A549 (cell line): Measurements from ENCODE around the gene MZT2B. TPM values are rescaled to one million over a fixed set of nuclear protein-coding genes. Genes with fewer than 3 reads are reported as not detected.
A peak's percentile ranks its signal among the peaks of the same experiment; 100 is the strongest.
"Not testable (repeated sequence)": the region's sequence is repeated elsewhere in the genome, so short reads cannot be mapped to it uniquely, and the experiment has no call there.

Experiments used
- ATAC-seq, 2 experiments: fragments of 200-7000 bp in 1 of 2; fragments of >200 bp in 1 of 2; cut with Nextera tagmentation in 1 of 2; cut with Tn5 transposase in 1 of 2; 3 replicates each; pipeline versions ENCODE4 v1.8.0 to v1.9.1; 2018 to 2020; ENCODE audit warnings: mild to moderate bottlenecking in 1 of 2, moderate library complexity in 1 of 2
- CTCF ChIA-PET: fragments of 300-600 bp; sonication (Branson Sonifier 250); formaldehyde crosslinking; extraction: SDS; loops from one replicate; lab custom pipeline; 2021; ENCODE audit warnings: antibody characterized with exemption, inconsistent platforms; lab: Yijun Ruan, JAX
- POLR2A ChIA-PET: fragments of 350-600 bp; formaldehyde crosslinking; extraction: SDS; loops from one replicate; lab custom pipeline; 2021; ENCODE audit warnings: antibody characterized with exemption, inconsistent platforms; lab: Yijun Ruan, JAX
- DNase-seq, 2 experiments: peaks; one replicate each; pipeline versions ENCODE4 v3.0.0 to v3.0.0-alpha.2; 2011 to 2016; ENCODE audit warnings: low read depth in 1 of 2, low spot score in 1 of 2
- FAIRE-seq: peaks from 2 replicates; lab custom pipeline; 2011; peaks lifted over from hg19 to GRCh38; lab: Jason Lieb, UNC
- H3K27ac ChIP-seq, 2 experiments: fragments of >200 bp; sonication (Bioruptor Twin); formaldehyde crosslinking; 3 replicates each; pipeline ENCODE4 v1.5.1; 2016 to 2017
- H3K4me1 ChIP-seq: fragments of >200 bp; sonication (Bioruptor Twin); formaldehyde crosslinking; 3 replicates; pipeline ENCODE4 v1.6.1; 2016
- H3K4me2 ChIP-seq: fragments of >200 bp; sonication (Bioruptor Twin); formaldehyde crosslinking; 3 replicates; pipeline ENCODE4 v1.6.1; 2016
- H3K4me3 ChIP-seq: fragments of >200 bp; sonication (Bioruptor Twin); formaldehyde crosslinking; 3 replicates; pipeline ENCODE4 v1.5.1; 2016
- H3K9me3 ChIP-seq: fragments of >200 bp; sonication (Bioruptor Twin); formaldehyde crosslinking; 3 replicates; pipeline ENCODE4 v1.6.1; 2016
- BCL3 ChIP-seq: fragments of >200 bp; sonication (Bioruptor Twin); formaldehyde crosslinking; IDR thresholded peaks from 3 replicates; pipeline ENCODE4 v1.6.1; 2016
- CHD2 ChIP-seq: fragments of 150-350 bp; IDR thresholded peaks from 2 replicates; pipeline ENCODE4 v1.6.1; 2014; ENCODE audit warnings: low read length; ENCODE audit not compliant: partially characterized antibody
- EHMT2 ChIP-seq: fragments of 200-600 bp; sonication (generic); IDR thresholded peaks from 2 replicates; pipeline ENCODE4 v1.6.1; 2016; ENCODE audit warnings: antibody characterized with exemption, low read depth, mild to moderate bottlenecking, moderate library complexity
- FOSB ChIP-seq: fragments of 250-450 bp; sonication (Bioruptor Pico); IDR thresholded peaks from 2 replicates; pipeline ENCODE4 v1.5.0; 2020; ENCODE audit warnings: mild to moderate bottlenecking, moderate library complexity
- FOXS1 ChIP-seq: fragments of 250-450 bp; sonication (Bioruptor Pico); IDR thresholded peaks from 2 replicates; pipeline ENCODE4 v1.5.0; 2020; ENCODE audit warnings: mild to moderate bottlenecking, moderate library complexity
- HES2 ChIP-seq: fragments of >200 bp; sonication (Bioruptor Twin); formaldehyde crosslinking; IDR thresholded peaks from 2 replicates; pipeline ENCODE4 v1.6.1; 2016
- HMGXB4 ChIP-seq: fragments of 250-450 bp; sonication (Bioruptor Pico); IDR thresholded peaks from 2 replicates; pipeline ENCODE4 v1.5.0; 2021; ENCODE audit warnings: mild to moderate bottlenecking, moderate library complexity, borderline replicate concordance
- KDM1A ChIP-seq: fragments of 200-600 bp; sonication (generic); IDR thresholded peaks from 2 replicates; pipeline ENCODE4 v1.6.1; 2016; ENCODE audit warnings: low read depth, mild to moderate bottlenecking
- KDM5A ChIP-seq: fragments of 200-600 bp; sonication (generic); IDR thresholded peaks from 2 replicates; pipeline ENCODE4 v1.6.1; 2016; ENCODE audit warnings: antibody characterized with exemption, mild to moderate bottlenecking
- MAFK ChIP-seq: fragments of 450-650 bp; IDR thresholded peaks from 2 replicates; pipeline ENCODE4 v1.6.1; 2014; ENCODE audit not compliant: partially characterized antibody
- MYC ChIP-seq: IDR thresholded peaks from 2 replicates; pipeline ENCODE4 v1.6.1; 2012; ENCODE audit warnings: mild to moderate bottlenecking, inconsistent platforms, low read length, improper control_type of control experiment, borderline replicate concordance
- PBX3 ChIP-seq: IDR thresholded peaks from 2 replicates; pipeline ENCODE4 v1.6.1; 2012
- PHF8 ChIP-seq: fragments of 200-600 bp; sonication (generic); IDR thresholded peaks from 2 replicates; pipeline ENCODE4 v1.6.1; 2016; ENCODE audit warnings: low read depth, mild to moderate bottlenecking, antibody characterized with exemption, moderate library complexity, borderline replicate concordance
- RFX5 ChIP-seq: fragments of 450-650 bp; IDR thresholded peaks from 2 replicates; pipeline ENCODE4 v1.7.1; 2014; ENCODE audit warnings: antibody characterized with exemption, mild to moderate bottlenecking, moderate library complexity
- RNF2 ChIP-seq: fragments of 200-600 bp; sonication (generic); IDR thresholded peaks from 2 replicates; pipeline ENCODE4 v1.6.1; 2016; ENCODE audit warnings: low read depth, mild to moderate bottlenecking, antibody characterized with exemption, moderate library complexity, borderline replicate concordance
- SMC3 ChIP-seq: fragments of >200 bp; sonication (Bioruptor Twin); formaldehyde crosslinking; IDR thresholded peaks from 3 replicates; pipeline ENCODE4 v1.6.1; 2018; ENCODE audit warnings: inconsistent platforms
- TP53 ChIP-seq: fragments of 250-450 bp; sonication (Bioruptor Pico); IDR thresholded peaks from 2 replicates; pipeline ENCODE4 v1.5.0; 2021; ENCODE audit warnings: mild to moderate bottlenecking, moderate library complexity
- WGBS: methylation state at CpG from one replicate; pipeline ENCODE4 v1.1.6; 2017; ENCODE audit errors: missing lambda C conversion rate; 5-methylcytosine and 5-hydroxymethylcytosine counted together
- polyA plus RNA-seq, 4 experiments: library from polyadenylated mRNA; depleted of rRNA in 3 of 4; stranded (reverse); fragments of >200 nt; fragmentation: RNase III in 1 of 4; extraction: RNeasy Plus Mini Kit Qiagen cat#74134 plus additional on column Dnase treatment in 1 of 4; gene quantifications; 2 replicates in 3 of 4; 3 replicates in 1 of 4; pipeline ENCODE4 v1.2.3, GENCODE V29; 2011 to 2017

Gene MZT2B
- polyA plus RNA-seq, 2 of the 4 experiments (the other 2 are of a cell fraction), result 102 to 273 TPM

GRCh38 chr2:130190237-130190636, 8.2 kb downstream of the MZT2B start (continued):
- TF ChIP-seq TP53 (CRISPR knock-in tag) (no peak), CHD2 (no peak), SMC3 (no peak), RNF2 (no peak)

GRCh38 chr2:130191319-130191718, 9.3 kb downstream of the MZT2B start:
- TF ChIP-seq MAFK, result peak; percentile 60
- ATAC-seq, H3K4me3 ChIP-seq, H3K9me3 ChIP-seq, H3K4me1 ChIP-seq, H3K4me2 ChIP-seq, POLR2A ChIA-PET, FAIRE-seq, H3K27ac ChIP-seq, DNase-seq: not testable (repeated sequence)
- CTCF ChIA-PET, result interaction anchor here (0.6 to 0.9 kb wide), 2 partner anchors 107 to 141 kb away, joined by 3 read pairs; no protein-coding TSS in a partner anchor
- WGBS, result 93% methylated on average over 6 of the region's 6 CpGs

GRCh38 chr2:130192451-130192850, 10.4 kb downstream of the MZT2B start:
- ATAC-seq, H3K27ac ChIP-seq, CTCF ChIA-PET, DNase-seq, H3K9me3 ChIP-seq, H3K4me1 ChIP-seq, FAIRE-seq, H3K4me2 ChIP-seq, POLR2A ChIA-PET, H3K4me3 ChIP-seq: not testable (repeated sequence)
- 81% methylated on average over 3 of the region's 3 CpGs for WGBS

- CTCF ChIA-PET, FAIRE-seq, ATAC-seq, DNase-seq, H3K9me3 ChIP-seq, H3K4me3 ChIP-seq, H3K4me1 ChIP-seq, POLR2A ChIA-PET, H3K27ac ChIP-seq, H3K4me2 ChIP-seq: not testable (repeated sequence)
- 94% methylated on average over 14 of the region's 22 CpGs for WGBS
These were observed 11.8 kb downstream of the MZT2B start for GRCh38 chr2:130193824-130194223.

- H3K4me1 ChIP-seq, CTCF ChIA-PET, POLR2A ChIA-PET, H3K27ac ChIP-seq, FAIRE-seq, H3K9me3 ChIP-seq, H3K4me2 ChIP-seq, DNase-seq, H3K4me3 ChIP-seq: not testable (repeated sequence)
- 77% methylated on average over 5 of the region's 9 CpGs for WGBS
- ATAC-seq, result 0 out of 6 replicates have a peak, but pooled peaks of 1 of the 2 experiments have one; percentile 10
These were observed 13.1 kb downstream of the MZT2B start for GRCh38 chr2:130195089-130195635.

GRCh38 chr2:130196052-130196451, 14.0 kb downstream of the MZT2B start:
- H3K4me3 ChIP-seq, H3K4me1 ChIP-seq, CTCF ChIA-PET, H3K4me2 ChIP-seq, POLR2A ChIA-PET, H3K9me3 ChIP-seq, DNase-seq, H3K27ac ChIP-seq, ATAC-seq, FAIRE-seq: not testable (repeated sequence)
- WGBS, result 86% methylated on average over 8 of the region's 13 CpGs

- Histone ChIP-seq H3K27ac (no peak within 1 kb of the TSS), H3K9me3 (no peaks in the 10 kb centered on the region), H3K4me1 (0 out of 3 replicates have a peak, but pooled peaks cover 4% of the 10 kb centered on the region), H3K4me3 (no peak within 1 kb of the TSS), H3K4me2 (no peak within 1 kb of the TSS)
- FAIRE-seq, result no peak
- no CpG with 5 or more reads among the region's 26 CpGs for WGBS
- ATAC-seq, result no peak
- ChIA-PET POLR2A (no interaction called here), CTCF (no interaction called here)
- no peak for DNase-seq
- TF ChIP-seq PBX3 (no peak), HMGXB4 (no peak), KDM5A (no peak), PHF8 (no peak), EHMT2 (no peak), FOXS1 (CRISPR knock-in tag) (no peak), RFX5 (no peak), MYC (no peak), BCL3 (no peak), FOSB (no peak), HES2 (no peak), KDM1A (no peak)
These were observed 16.3 kb downstream of the MZT2B start, which contains the start of gene TUBA3E for GRCh38 chr2:130198343-130198742. Gene TUBA3E, minus strand, starts transcription at chr2:130198439. Its CDS starts 79 bp downstream, at chr2:130198360.
